H9 (cell line): Measurements from ENCODE around the gene NEB. TPM values are rescaled to one million over a fixed set of nuclear protein-coding genes. Genes with fewer than 3 reads are reported as not detected.
"Not testable (repeated sequence)": the region's sequence is repeated elsewhere in the genome, so short reads cannot be mapped to it uniquely, and the experiment has no call there.

Experiments
- DNase-seq: peaks from one replicate; pipeline ENCODE4 v3.0.0-alpha.2; 2017
- H2AFZ ChIP-seq: one replicate; pipeline ENCODE4 v1.6.1; 2013; ENCODE audit warnings: mild to moderate bottlenecking, low read length, control low read depth, moderate library complexity
- H2AK5ac ChIP-seq: 2 replicates; pipeline ENCODE4 v1.6.1; 2013; ENCODE audit warnings: low read length, control low read depth, mixed read lengths; ENCODE audit not compliant: insufficient read length
- H2BK120ac ChIP-seq: one replicate; pipeline ENCODE4 v1.6.1; 2013; ENCODE audit warnings: low read depth, mild to moderate bottlenecking, low read length, control low read depth, inconsistent platforms; ENCODE audit not compliant: poor library complexity, severe bottlenecking
- H2BK12ac ChIP-seq: 2 replicates; pipeline ENCODE4 v1.6.1; 2013; ENCODE audit warnings: low read length, control low read depth, mixed read lengths, low read depth; ENCODE audit not compliant: insufficient read length
- H2BK15ac ChIP-seq: 2 replicates; pipeline ENCODE4 v1.6.1; 2013; ENCODE audit warnings: low read depth, low read length, control low read depth
- H2BK20ac ChIP-seq: one replicate; pipeline ENCODE4 v1.6.1; 2013; ENCODE audit warnings: low read depth, mild to moderate bottlenecking, low read length, control low read depth, inconsistent platforms; ENCODE audit not compliant: poor library complexity, severe bottlenecking
- H2BK5ac ChIP-seq: 2 replicates; pipeline ENCODE4 v1.6.1; 2013; ENCODE audit warnings: low read length, control low read depth, mixed read lengths; ENCODE audit not compliant: insufficient read length
- H3K14ac ChIP-seq: 2 replicates; pipeline ENCODE4 v1.6.1; 2013; ENCODE audit warnings: low read length, control low read depth; ENCODE audit not compliant: insufficient read depth
- H3K18ac ChIP-seq: 2 replicates; pipeline ENCODE4 v1.6.1; 2013; ENCODE audit warnings: low read depth, mild to moderate bottlenecking, mixed read lengths, low read length, control low read depth; ENCODE audit not compliant: insufficient read length
- H3K23ac ChIP-seq: 2 replicates; pipeline ENCODE4 v1.6.1; 2013; ENCODE audit warnings: low read length, control low read depth, mixed read lengths, low read depth; ENCODE audit not compliant: insufficient read length
- H3K23me2 ChIP-seq: 2 replicates; pipeline ENCODE4 v1.6.1; 2013; ENCODE audit warnings: low read depth, mild to moderate bottlenecking, mixed read lengths, low read length, control low read depth; ENCODE audit not compliant: insufficient read length, poor library complexity, severe bottlenecking
- H3K27ac ChIP-seq: 2 replicates; pipeline ENCODE4 v1.5.1; 2013; ENCODE audit warnings: low read length, control low read depth, mixed read lengths, low read depth; ENCODE audit not compliant: insufficient read length
- H3K27me3 ChIP-seq: 2 replicates; pipeline ENCODE4 v1.6.1; 2013; ENCODE audit warnings: low read length, control low read depth, inconsistent platforms; ENCODE audit not compliant: insufficient read depth
- H3K4ac ChIP-seq: 2 replicates; pipeline ENCODE4 v1.6.1; 2013; ENCODE audit warnings: low read depth, mild to moderate bottlenecking, control low read depth, inconsistent platforms, low read length, moderate library complexity
- H3K4me1 ChIP-seq: 2 replicates; pipeline ENCODE4 v1.6.1; 2013; ENCODE audit warnings: low read length, control low read depth, inconsistent platforms; ENCODE audit not compliant: insufficient read depth
- H3K4me2 ChIP-seq: 2 replicates; pipeline ENCODE4 v1.6.1; 2013; ENCODE audit warnings: low read length, control low read depth, mixed read lengths; ENCODE audit not compliant: insufficient read length, insufficient read depth
- H3K56ac ChIP-seq: 2 replicates; pipeline ENCODE4 v1.6.1; 2013; ENCODE audit warnings: low read depth, mild to moderate bottlenecking, mixed read lengths, low read length, control low read depth; ENCODE audit not compliant: insufficient read length
- H3K79me1 ChIP-seq: 2 replicates; pipeline ENCODE4 v1.6.1; 2013; ENCODE audit warnings: low read depth, mild to moderate bottlenecking, moderate library complexity, low read length, control low read depth, inconsistent platforms; ENCODE audit not compliant: insufficient read depth, poor library complexity, severe bottlenecking
- H3K79me2 ChIP-seq: 2 replicates; pipeline ENCODE4 v1.6.1; 2013; ENCODE audit warnings: low read length, control low read depth, inconsistent platforms; ENCODE audit not compliant: insufficient read depth
- H3K9ac ChIP-seq: 2 replicates; pipeline ENCODE4 v1.6.1; 2013; ENCODE audit warnings: low read length, control low read depth, mixed read lengths; ENCODE audit not compliant: insufficient read length; ENCODE audit errors: extremely low read depth
- H3K9me3 ChIP-seq: one replicate; pipeline ENCODE4 v1.6.1; 2013; ENCODE audit warnings: low read depth, low read length, inconsistent platforms; ENCODE audit not compliant: control insufficient read depth
- H3T11ph ChIP-seq: one replicate; pipeline ENCODE4 v1.6.1; 2013; ENCODE audit warnings: mild to moderate bottlenecking, low read length, control low read depth, inconsistent platforms
- H4K20me1 ChIP-seq: one replicate; pipeline ENCODE4 v1.6.1; 2013; ENCODE audit not compliant: control insufficient read depth, insufficient read length, insufficient read depth
- H4K5ac ChIP-seq: 2 replicates; pipeline ENCODE4 v1.6.1; 2013; ENCODE audit warnings: low read depth, mild to moderate bottlenecking, mixed read lengths, low read length, control low read depth; ENCODE audit not compliant: insufficient read length
- H4K8ac ChIP-seq: replicated peaks from 2 replicates; pipeline ENCODE4 v1.6.1; 2013; ENCODE audit warnings: low read length, control low read depth, mixed read lengths, low read depth; ENCODE audit not compliant: insufficient read length
- H4K91ac ChIP-seq: 2 replicates; pipeline ENCODE4 v1.6.1; 2013; ENCODE audit warnings: low read depth, mild to moderate bottlenecking, moderate library complexity, mixed read lengths, low read length, control low read depth; ENCODE audit not compliant: insufficient read length
- H3K27ac Mint-ChIP-seq, 3 experiments: 2 replicates in 2 of 3; 3 replicates in 1 of 3; pipeline ENCODE4 v1.8.0; 2020 to 2021; ENCODE audit warnings: mixed read lengths in 3 of 3, mild to moderate bottlenecking in 1 of 3, moderate library complexity in 1 of 3
- H3K27me3 Mint-ChIP-seq: 2 replicates; pipeline ENCODE4 v1.8.0; 2021; ENCODE audit warnings: low read depth, mild to moderate bottlenecking, moderate library complexity, mixed read lengths
- H3K36me3 Mint-ChIP-seq, 3 experiments: 2 replicates in 2 of 3; 3 replicates in 1 of 3; pipeline ENCODE4 v1.8.0; 2020 to 2021; ENCODE audit warnings: low read depth in 3 of 3, mixed read lengths in 3 of 3; ENCODE audit not compliant: insufficient read depth in 1 of 3
- H3K4me1 Mint-ChIP-seq, 2 experiments: 2 replicates each; pipeline ENCODE4 v1.8.0; 2020; ENCODE audit warnings: mixed read lengths in 2 of 2
- H3K4me3 Mint-ChIP-seq, 2 experiments: 2 replicates in 1 of 2; 3 replicates in 1 of 2; pipeline ENCODE4 v1.8.0; 2020 to 2021; ENCODE audit warnings: mild to moderate bottlenecking in 2 of 2, mixed read lengths in 2 of 2, moderate library complexity in 1 of 2
- H3K9me3 Mint-ChIP-seq, 2 experiments: 2 replicates in 1 of 2; 3 replicates in 1 of 2; pipeline ENCODE4 v1.8.0; 2020; ENCODE audit warnings: mild to moderate bottlenecking in 2 of 2, mixed read lengths in 2 of 2, moderate library complexity in 1 of 2
- WGBS: extraction: QIAGEN DNeasy Blood & Tissue Kit; methylation state at CpG from one replicate; pipeline ENCODE4 v1.1.7; 2013; ENCODE audit warnings: missing lambda C conversion rate, low lambda C conversion rate, mixed read lengths; ENCODE audit not compliant: insufficient read length; ENCODE audit errors: extremely low coverage; 5-methylcytosine and 5-hydroxymethylcytosine counted together
- total RNA-seq: library from RNA; stranded (reverse); gene quantifications from 2 replicates; pipeline ENCODE4 v1.2.1, GENCODE V29; 2021

Gene NEB
- total RNA-seq, 1 experiment from 2014 or later: 0.98 TPM

GRCh38 chr2:151591908-151592255 is 142.4 kb downstream of the NEB start:
- not testable (repeated sequence) for H2AK5ac ChIP-seq, H4K5ac ChIP-seq, H3T11ph ChIP-seq, H3K4me1 Mint-ChIP-seq, H2BK120ac ChIP-seq, H4K91ac ChIP-seq, H3K27ac Mint-ChIP-seq, H3K9me3 Mint-ChIP-seq, H3K23ac ChIP-seq, H4K8ac ChIP-seq, H3K79me1 ChIP-seq, H3K9me3 ChIP-seq, H3K14ac ChIP-seq, H3K4me2 ChIP-seq, H3K4ac ChIP-seq, H2AFZ ChIP-seq, H3K27ac ChIP-seq, H3K23me2 ChIP-seq, DNase-seq, H2BK20ac ChIP-seq, H2BK15ac ChIP-seq, H3K4me3 Mint-ChIP-seq, H3K27me3 ChIP-seq, H3K9ac ChIP-seq, H3K18ac ChIP-seq, H2BK12ac ChIP-seq, H3K27me3 Mint-ChIP-seq, H3K4me1 ChIP-seq, H2BK5ac ChIP-seq, H3K79me2 ChIP-seq, H4K20me1 ChIP-seq, H3K56ac ChIP-seq, H3K36me3 Mint-ChIP-seq
- WGBS: no CpG with 5 or more reads among the region's 4 CpGs

DNA sequence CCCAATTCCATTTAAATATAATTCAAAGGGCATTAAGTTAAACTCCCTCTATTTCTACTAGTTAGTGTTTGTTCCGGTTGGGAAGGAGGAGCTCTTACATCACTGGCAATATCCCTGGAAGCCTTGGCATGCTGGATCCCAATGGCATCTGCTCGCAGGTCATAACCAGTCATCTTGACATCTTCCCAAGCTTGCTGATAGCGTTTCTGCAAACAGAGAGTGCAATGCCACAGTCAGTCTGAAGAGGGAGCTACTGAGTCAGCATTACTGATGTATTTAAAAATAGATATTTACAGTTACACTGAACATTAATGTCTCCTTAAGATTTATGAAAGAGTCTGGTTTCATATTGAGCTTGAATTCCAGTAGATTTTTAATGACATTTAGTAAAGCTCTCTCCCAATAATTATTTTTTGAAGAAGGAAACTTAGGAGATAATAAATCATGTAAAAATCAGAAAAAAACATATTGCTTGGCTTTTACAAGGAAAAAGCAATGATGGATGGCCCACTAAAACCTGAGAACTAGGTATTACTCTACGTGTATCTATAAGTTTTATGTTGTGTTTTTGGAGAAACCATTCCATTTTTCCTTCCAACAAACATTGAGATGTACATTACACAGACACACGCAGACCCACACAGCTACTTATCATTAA is 142.9 kb downstream of the NEB start:
- no CpG with 5 or more reads among the region's 5 CpGs for WGBS
- H3K9me3 ChIP-seq, H3K27me3 ChIP-seq, H2BK15ac ChIP-seq, H3K27me3 Mint-ChIP-seq, H3K4ac ChIP-seq, H2BK120ac ChIP-seq, H4K20me1 ChIP-seq, H3K23me2 ChIP-seq, H3K4me3 Mint-ChIP-seq, H3K9me3 Mint-ChIP-seq, H2AFZ ChIP-seq, H3K36me3 Mint-ChIP-seq, H4K8ac ChIP-seq, H3K27ac ChIP-seq, H2BK5ac ChIP-seq, H3K79me1 ChIP-seq, H3K14ac ChIP-seq, DNase-seq, H3K79me2 ChIP-seq, H2BK12ac ChIP-seq, H3K9ac ChIP-seq, H3K4me2 ChIP-seq, H3K27ac Mint-ChIP-seq, H3K18ac ChIP-seq, H3K56ac ChIP-seq, H3K4me1 Mint-ChIP-seq, H3T11ph ChIP-seq, H3K23ac ChIP-seq, H2BK20ac ChIP-seq, H4K5ac ChIP-seq, H4K91ac ChIP-seq, H3K4me1 ChIP-seq, H2AK5ac ChIP-seq: not testable (repeated sequence)
